Activated T-cell treated with anti-CD3 and anti-CD28 coated beads for 1 hour (primary cell): Measurements from ENCODE around the gene LTBP1.
"Not testable (repeated sequence)": the region's sequence is repeated elsewhere in the genome, so short reads cannot be mapped to it uniquely, and the experiment has no call there.

Experiments used
- DNase-seq: peaks from one replicate; pipeline ENCODE4 v3.0.0-alpha.2; 2020; ENCODE audit warnings: low read depth

LTBP1 gene

GRCh38 chr2:33144243-33144642 is 197.5 kb downstream of the LTBP1 start:
- no peak for DNase-seq

- DNase-seq = no peak
Observed at GRCh38 chr2:33145459-33145858, 198.7 kb downstream of the LTBP1 start.

- no peak for DNase-seq
Observed at GRCh38 chr2:33146102-33146501, 199.3 kb downstream of the LTBP1 start.

GRCh38 chr2:33153008-33153407 is 206.3 kb downstream of the LTBP1 start:
- no peak for DNase-seq

- DNase-seq = no peak
Observed at GRCh38 chr2:33158482-33159003, 211.8 kb downstream of the LTBP1 start.

GRCh38 chr2:33160191-33160590 is 213.4 kb downstream of the LTBP1 start:
- no peak for DNase-seq

- no peak for DNase-seq
Observed at GRCh38 chr2:33166287-33166881, 219.6 kb downstream of the LTBP1 start.

- DNase-seq = no peak
Observed at GRCh38 chr2:33167622-33168245, 221.0 kb downstream of the LTBP1 start.

GRCh38 chr2:33168425-33168824 is 221.7 kb downstream of the LTBP1 start:
- no peak for DNase-seq

- no peak for DNase-seq
Observed at GRCh38 chr2:33168922-33169321, 222.2 kb downstream of the LTBP1 start.

GRCh38 chr2:33170251-33170650 is 223.5 kb downstream of the LTBP1 start:
- DNase-seq = not testable (repeated sequence)

GRCh38 chr2:33177627-33178026 is 230.9 kb downstream of the LTBP1 start:
- DNase-seq = no peak

GRCh38 chr2:33178209-33178608 is 231.5 kb downstream of the LTBP1 start:
- DNase-seq = no peak

GRCh38 chr2:33180915-33181314 is 234.2 kb downstream of the LTBP1 start:
- no peak for DNase-seq

GRCh38 chr2:33181466-33181865 is 234.7 kb downstream of the LTBP1 start:
- DNase-seq = no peak

GRCh38 chr2:33184041-33184440 is 237.3 kb downstream of the LTBP1 start:
- no peak for DNase-seq

GRCh38 chr2:33186937-33187336 is 240.2 kb downstream of the LTBP1 start:
- DNase-seq = no peak

GRCh38 chr2:33188799-33189198 is 242.0 kb downstream of the LTBP1 start:
- DNase-seq = no peak

GRCh38 chr2:33190393-33190937 is 243.7 kb downstream of the LTBP1 start:
- no peak for DNase-seq

- no peak for DNase-seq
Observed at GRCh38 chr2:33195891-33196290, 249.1 kb downstream of the LTBP1 start.

- DNase-seq = no peak
Observed at GRCh38 chr2:33196700-33197099, 249.9 kb downstream of the LTBP1 start.

- no peak for DNase-seq
Observed at GRCh38 chr2:33197198-33197938, 250.6 kb downstream of the LTBP1 start.
